ENCODE measurements around the gene INS. TPM values are rescaled to one million over a fixed set of nuclear protein-coding genes. Genes with fewer than 3 reads are reported as not detected.
A peak's percentile ranks its signal among the peaks of the same experiment; 100 is the strongest.

The INS gene
- total RNA-seq, 4 donors from 2014 or later = not detected

DNA sequence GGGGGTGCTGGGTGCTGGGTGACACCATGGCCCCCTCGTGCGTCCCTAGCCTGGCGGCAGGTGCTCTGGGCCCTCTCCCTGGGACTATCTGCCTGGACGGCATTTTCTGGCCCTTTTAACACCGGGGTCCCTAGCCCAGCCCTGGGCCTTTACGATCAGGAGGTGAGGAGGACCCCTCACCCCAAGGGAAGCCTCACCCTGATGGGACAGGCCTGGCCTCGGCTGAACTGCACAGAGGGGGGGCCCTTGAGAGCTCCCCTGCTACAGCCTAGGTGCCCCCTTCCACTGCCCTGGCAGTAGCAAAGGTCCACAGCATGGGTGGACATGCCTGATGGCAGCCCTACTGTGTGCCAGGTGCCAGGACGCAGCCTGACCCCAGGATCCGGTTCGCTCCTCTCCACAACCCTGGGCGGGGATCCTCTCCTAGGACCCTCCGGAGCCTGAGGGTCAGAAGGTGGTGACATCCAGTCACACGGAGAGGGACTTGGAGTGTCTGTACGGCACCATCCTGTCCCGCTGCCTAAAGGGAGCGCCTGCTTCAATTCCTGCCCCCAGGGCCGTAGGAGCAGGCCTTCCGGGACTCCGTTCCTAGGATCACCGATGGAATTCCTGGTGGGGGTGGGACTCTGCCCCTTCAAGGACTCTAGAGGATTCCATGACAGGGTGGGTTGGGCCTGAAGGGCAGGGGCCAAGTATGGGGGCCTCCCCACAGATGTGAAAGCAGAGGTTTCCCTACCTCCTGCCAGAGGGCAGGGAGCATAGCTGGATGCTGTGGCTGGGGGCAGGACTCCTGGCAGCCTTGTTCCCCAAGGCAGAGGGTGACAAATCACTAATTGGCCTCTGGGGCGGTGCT is 43.6 kb upstream of the INS start:
- Histone ChIP-seq H3K36me3 (no peaks in the 10 kb centered on the region), H3K27me3 (peaks cover 0 to 50% (median 0%) of the 10 kb centered on the region in 4 donors), H3K9me3 (peaks cover 0 to 5% (median 0%) of the 10 kb centered on the region in 3 donors), H3K27ac (no peak overlapping the region), H3K4me1 (peaks cover 4 to 40% (median 14%) of the 10 kb centered on the region in 3 donors), H3K4me3 (no peak overlapping the region)
- 83 to 86% methylated on average over 1 to 9 of the region's 21 CpGs for WGBS, 2 donors
- TF ChIP-seq POLR2A (IDR thresholded peaks at IDR 0.05) = no peak
- intact Hi-C loops (cut with DNase I) = loop anchor here (5.0 kb wide), 1 partner anchor 63 kb away; no protein-coding TSS in a partner anchor
- no peak for DNase-seq

DNA sequence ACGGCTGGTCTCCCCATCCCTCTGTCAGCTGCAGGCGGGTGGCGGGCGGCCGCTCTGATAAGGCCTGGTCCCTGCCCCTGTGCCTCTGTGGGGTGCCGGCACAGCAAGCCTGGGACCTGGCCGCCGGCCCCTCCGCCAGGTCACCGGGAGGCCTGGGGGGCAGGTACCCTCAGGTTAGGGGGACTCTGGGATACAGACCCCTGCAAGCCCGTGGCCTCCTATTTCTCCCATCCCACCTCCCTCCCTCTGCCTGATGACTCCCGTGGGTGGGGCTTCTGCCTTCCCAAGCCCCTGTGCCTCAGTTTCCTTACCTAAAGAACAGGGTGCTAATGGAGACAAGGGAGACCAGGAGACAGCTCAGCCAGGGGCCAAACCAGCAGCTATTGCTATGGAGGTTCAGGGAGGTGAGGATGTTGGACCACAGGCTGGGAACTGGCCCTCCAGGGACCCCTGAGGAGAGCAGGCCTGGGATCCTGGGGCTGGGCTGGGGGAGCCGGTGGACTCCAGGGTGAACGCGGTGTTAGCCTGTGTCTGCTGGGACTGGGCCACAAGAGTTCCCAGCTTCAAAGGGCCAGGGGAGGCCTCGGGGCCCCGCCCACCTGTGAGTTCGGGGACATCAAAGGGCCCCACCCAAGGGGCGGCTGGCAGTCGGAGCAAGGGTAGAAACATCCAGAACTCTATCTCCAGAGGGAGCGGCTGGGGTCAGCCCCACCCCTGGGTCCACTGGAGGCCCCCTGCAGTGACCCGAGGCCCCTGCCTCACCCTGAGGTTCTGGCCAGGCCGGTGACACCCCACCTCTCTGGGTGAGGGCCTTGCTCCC is 42.6 kb upstream of the INS start:
- 53 to 76% methylated on average over 4 to 5 of the region's 23 CpGs for WGBS, 2 donors
- Histone ChIP-seq H3K27me3 (peaks cover 0 to 41% (median 0%) of the 10 kb centered on the region in 4 donors), H3K9me3 (peaks cover 0 to 5% (median 0%) of the 10 kb centered on the region in 3 donors), H3K27ac (no peak overlapping the region), H3K4me3 (no peak overlapping the region), H3K4me1 (peaks cover 4 to 35% (median 14%) of the 10 kb centered on the region in 3 donors), H3K36me3 (no peaks in the 10 kb centered on the region)
- TF ChIP-seq, protein P1, sequence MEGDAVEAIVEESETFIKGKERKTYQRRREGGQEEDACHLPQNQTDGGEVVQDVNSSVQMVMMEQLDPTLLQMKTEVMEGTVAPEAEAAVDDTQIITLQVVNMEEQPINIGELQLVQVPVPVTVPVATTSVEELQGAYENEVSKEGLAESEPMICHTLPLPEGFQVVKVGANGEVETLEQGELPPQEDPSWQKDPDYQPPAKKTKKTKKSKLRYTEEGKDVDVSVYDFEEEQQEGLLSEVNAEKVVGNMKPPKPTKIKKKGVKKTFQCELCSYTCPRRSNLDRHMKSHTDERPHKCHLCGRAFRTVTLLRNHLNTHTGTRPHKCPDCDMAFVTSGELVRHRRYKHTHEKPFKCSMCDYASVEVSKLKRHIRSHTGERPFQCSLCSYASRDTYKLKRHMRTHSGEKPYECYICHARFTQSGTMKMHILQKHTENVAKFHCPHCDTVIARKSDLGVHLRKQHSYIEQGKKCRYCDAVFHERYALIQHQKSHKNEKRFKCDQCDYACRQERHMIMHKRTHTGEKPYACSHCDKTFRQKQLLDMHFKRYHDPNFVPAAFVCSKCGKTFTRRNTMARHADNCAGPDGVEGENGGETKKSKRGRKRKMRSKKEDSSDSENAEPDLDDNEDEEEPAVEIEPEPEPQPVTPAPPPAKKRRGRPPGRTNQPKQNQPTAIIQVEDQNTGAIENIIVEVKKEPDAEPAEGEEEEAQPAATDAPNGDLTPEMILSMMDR (IDR thresholded peaks at IDR 0.05) = no peak
- no peak for TF ChIP-seq POLR2A (IDR thresholded peaks at IDR 0.05)
- intact Hi-C loops (cut with DNase I) = loop anchor here (5.0 kb wide), 1 partner anchor 64 kb away; no protein-coding TSS in a partner anchor
- no peak for DNase-seq

DNA sequence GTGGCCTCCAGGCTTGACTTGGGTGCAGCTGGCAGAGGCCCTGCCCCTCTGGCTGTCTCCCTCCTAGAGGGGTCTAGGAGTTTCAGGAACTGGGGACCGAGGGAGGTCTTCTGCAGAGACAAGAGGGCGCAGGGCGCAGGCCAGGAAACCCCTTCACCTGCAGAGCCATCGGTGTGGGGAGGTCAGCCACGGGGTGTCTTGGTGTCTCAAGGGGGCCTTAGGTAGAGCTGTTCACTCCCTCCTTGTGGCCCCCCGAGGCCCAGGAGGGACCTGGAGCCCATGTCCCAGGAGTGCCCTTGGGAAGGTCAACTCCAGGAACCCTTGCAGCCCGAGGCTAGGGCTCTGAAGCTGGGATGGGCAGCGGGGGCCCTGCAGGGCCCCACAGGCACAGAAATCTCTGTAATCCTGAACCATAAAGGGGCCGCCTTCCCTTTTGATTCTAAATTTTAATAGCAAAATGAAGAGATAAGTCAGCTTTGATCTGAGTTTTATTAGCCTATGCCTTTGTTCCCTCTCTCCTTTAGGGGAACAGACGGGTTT is 42.0 kb upstream of the INS start:
- peaks cover 0 to 5% (median 0%) of the 10 kb centered on the region in 3 donors for H3K9me3 ChIP-seq
- intact Hi-C loops (cut with DNase I) = loop anchor here (5.0 kb wide), 1 partner anchor 64 kb away; no protein-coding TSS in a partner anchor
- WGBS, 2 donors = 60 to 79% methylated on average over 2 to 3 of the region's 10 CpGs
- TF ChIP-seq POLR2A (IDR thresholded peaks at IDR 0.05) = no peak
- TF ChIP-seq, protein P1 (IDR thresholded peaks at IDR 0.05) = no peak
- H3K27me3 ChIP-seq = peaks cover 0 to 34% (median 0%) of the 10 kb centered on the region in 4 donors
- peaks cover 4 to 28% (median 14%) of the 10 kb centered on the region in 3 donors for H3K4me1 ChIP-seq
- no peaks in the 10 kb centered on the region for H3K36me3 ChIP-seq
- H3K27ac ChIP-seq = peak overlapping the region; percentile 30 to 78 (median 55)
- DNase-seq = no peak
- H3K4me3 ChIP-seq = no peak overlapping the region

DNA sequence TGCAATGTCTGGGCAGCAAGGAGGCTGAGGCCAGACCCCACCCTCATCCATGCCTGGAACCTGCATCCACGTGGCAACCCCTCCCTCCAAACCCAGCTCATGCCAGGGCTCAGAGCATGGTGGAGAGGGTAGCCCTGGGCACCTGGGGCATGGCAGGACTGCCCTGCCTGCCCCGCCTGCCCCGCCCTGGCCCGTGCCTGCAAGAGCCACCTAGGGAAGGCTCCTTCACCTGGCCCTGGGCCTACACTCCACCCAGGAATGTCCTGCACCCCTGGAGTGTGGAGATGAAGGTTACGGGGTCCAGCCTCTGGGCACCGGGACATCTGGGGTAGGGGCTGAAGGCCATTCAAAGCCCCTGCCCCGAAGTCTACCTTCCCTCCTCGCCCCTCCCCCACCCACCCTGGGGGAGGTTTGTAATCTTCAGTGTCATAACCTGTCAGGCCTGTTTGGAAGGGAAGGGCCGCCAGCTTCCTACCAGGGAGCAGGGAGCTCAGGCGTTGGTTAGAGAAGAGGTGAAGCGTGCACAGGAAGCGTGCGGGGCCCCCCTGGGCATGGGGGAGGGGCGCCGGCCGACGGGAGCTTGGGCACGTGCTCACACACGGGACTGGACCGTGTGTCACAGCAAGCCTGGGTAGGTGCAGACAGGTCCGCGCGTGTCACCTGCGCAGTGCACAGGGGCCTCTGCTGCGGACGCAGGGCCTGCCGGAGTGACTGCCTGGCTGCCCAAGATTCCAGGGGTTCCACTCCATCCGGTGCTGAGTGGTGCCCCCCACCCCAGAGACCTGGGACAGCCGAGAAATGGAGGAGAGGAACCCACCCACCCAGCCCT is 41.3 kb upstream of the INS start:
- Histone ChIP-seq H3K27ac (peak overlapping the region; percentile 30 to 78 (median 68)), H3K4me1 (peaks cover 4 to 31% (median 14%) of the 10 kb centered on the region in 3 donors), H3K27me3 (peaks cover 0 to 27% (median 0%) of the 10 kb centered on the region in 4 donors), H3K9me3 (peaks cover 0 to 1% (median 0%) of the 10 kb centered on the region in 3 donors), H3K36me3 (no peaks in the 10 kb centered on the region), H3K4me3 (no peak overlapping the region)
- no peak for DNase-seq
- intact Hi-C loops (cut with DNase I) = loop anchor here (5.0 kb wide), 1 partner anchor 65 kb away; no protein-coding TSS in a partner anchor
- WGBS, 2 donors = 20 to 33% methylated on average over 2 to 3 of the region's 29 CpGs
- no peak for TF ChIP-seq POLR2A (IDR thresholded peaks at IDR 0.05)
- TF ChIP-seq, protein P1 (IDR thresholded peaks at IDR 0.05) = no peak

Measured in esophagus squamous epithelium (tissue), 5 donors.